Activated naive CD4-positive, alpha-beta T cell treated with anti-CD3 and anti-CD28 coated beads, Interleukin-2, amount 50 U/mL, for 24 hours (primary cell): ENCODE data around the gene KIZ.

ENCODE experiments used
- H3K27ac Mint-ChIP-seq: one replicate; pipeline ENCODE4 v1.8.0; 2021; ENCODE audit warnings: mild to moderate bottlenecking, mixed read lengths
- H3K27me3 Mint-ChIP-seq: one replicate; pipeline ENCODE4 v1.8.0; 2021; ENCODE audit warnings: mixed read lengths
- H3K36me3 Mint-ChIP-seq: one replicate; pipeline ENCODE4 v1.8.0; 2021; ENCODE audit warnings: mixed read lengths
- H3K4me1 Mint-ChIP-seq: one replicate; pipeline ENCODE4 v1.8.0; 2021; ENCODE audit warnings: mixed read lengths
- H3K4me3 Mint-ChIP-seq: one replicate; pipeline ENCODE4 v1.8.0; 2021; ENCODE audit warnings: mild to moderate bottlenecking, mixed read lengths
- H3K9me3 Mint-ChIP-seq: one replicate; pipeline ENCODE4 v1.8.0; 2021; ENCODE audit warnings: mixed read lengths

Gene KIZ, protein sequence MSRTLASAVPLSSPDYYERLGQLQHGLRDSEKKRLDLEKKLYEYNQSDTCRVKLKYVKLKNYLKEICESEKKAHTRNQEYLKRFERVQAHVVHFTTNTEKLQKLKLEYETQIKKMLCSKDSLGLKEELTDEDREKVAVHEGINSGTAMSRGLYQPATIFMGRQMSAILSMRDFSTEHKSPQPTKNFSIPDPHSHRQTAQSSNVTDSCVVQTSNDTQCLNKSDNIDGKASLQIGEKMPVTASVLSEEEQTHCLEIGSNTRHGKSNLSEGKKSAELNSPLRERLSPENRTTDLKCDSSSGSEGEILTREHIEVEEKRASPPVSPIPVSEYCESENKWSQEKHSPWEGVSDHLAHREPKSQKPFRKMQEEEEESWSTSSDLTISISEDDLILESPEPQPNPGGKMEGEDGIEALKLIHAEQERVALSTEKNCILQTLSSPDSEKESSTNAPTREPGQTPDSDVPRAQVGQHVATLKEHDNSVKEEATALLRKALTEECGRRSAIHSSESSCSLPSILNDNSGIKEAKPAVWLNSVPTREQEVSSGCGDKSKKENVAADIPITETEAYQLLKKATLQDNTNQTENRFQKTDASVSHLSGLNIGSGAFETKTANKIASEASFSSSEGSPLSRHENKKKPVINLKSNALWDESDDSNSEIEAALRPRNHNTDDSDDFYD

DNA sequence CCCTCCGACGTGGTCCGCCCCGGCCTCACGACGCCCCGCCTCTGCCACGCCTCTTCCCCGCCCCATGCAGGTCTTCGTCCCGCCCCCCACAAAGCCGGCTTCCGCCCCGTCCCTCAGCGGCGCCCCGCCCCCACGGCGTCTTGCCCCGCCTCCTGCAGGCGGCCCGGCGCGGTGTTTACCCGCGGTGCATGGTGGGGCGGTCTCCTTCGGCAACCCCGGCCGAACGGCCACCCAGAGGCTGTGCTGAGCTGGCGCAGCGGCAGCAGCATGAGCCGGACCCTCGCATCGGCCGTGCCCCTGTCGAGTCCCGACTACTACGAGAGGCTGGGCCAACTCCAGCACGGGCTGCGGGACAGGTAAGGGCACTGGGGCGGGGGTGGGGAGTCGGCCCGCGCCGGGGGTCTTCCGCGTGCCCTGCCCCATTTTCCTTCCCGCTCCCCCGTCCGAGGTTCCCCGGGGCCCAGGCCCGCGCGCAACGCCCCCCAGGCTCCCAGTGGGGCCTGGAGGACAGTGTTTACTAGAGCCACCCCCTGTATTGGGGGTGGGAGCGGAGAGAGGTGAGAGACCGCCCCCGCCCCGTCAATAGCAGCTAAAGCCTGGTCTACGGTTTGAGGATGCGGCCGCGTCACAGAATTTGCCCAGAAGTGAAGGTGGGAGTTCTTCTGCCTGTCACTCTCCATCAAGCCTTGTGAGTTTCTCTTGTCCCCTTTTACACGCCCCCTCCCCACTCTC is at the start of gene KIZ:
Gene KIZ (plus strand): TSS at position 234 of the 732 bp plus-strand sequence. CDS start 34 bp downstream, at position 268.
- H3K27ac Mint-ChIP-seq: peak within 1 kb of the TSS; percentile 89
- H3K27me3 Mint-ChIP-seq: no peaks in the 10 kb centered on the region
- H3K9me3 Mint-ChIP-seq: no peaks in the 10 kb centered on the region
- H3K4me1 Mint-ChIP-seq: peaks cover 16% of the 10 kb centered on the region
- peak within 1 kb of the TSS; percentile 92 for H3K4me3 Mint-ChIP-seq
- peaks cover 6% of the 10 kb centered on the region for H3K36me3 Mint-ChIP-seq

DNA sequence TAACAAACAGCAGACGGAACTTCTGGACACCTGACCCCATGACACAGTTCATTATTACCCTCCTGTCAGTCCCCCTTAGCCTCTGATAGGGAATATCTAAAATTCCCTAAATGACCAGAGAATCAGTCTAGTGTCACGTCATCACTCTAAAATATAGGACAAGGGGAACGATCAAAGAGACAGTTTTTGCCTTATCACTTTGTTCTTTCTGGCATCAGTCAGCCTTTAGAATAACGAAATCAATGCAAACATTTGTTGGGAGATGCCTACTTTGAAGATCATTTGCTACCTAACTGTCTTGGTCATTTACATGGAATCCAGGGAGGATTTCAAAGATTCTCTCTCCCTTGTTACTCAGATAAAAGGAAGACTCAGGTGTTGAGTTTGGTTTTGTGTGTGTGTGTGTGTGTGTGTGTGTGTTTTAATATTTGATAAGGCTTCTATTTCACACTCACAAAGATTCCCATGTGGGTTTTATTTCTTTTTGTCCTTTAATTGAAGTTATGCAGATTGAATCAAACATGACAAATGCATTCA is 48.0 kb upstream of the KIZ start:
- Mint-ChIP-seq H3K9me3 (no peaks in the 10 kb centered on the region), H3K36me3 (no peaks in the 10 kb centered on the region), H3K27ac (no peak overlapping the region), H3K4me1 (no peaks in the 10 kb centered on the region), H3K27me3 (peaks cover 21% of the 10 kb centered on the region), H3K4me3 (no peak overlapping the region)

DNA sequence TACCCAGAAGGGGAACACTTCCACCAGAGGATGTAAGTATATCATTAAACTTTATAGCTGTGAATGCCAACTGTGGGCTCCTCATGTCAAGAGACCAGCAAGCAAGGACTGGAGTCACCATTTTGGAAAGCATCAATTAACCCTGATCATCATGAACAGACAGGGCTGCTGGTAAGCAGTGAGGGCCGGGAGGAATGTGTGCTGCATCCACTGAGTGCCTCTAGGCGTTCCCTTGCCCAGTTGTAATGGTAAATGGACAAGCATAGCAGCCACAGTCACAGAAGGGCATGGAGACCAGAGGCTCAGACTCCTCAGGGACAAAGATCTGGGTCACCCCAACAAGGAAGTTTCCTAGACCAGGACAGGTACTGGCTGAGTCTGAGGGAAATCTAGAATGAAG is 43.3 kb upstream of the KIZ start:
- peaks cover 33% of the 10 kb centered on the region for H3K27me3 Mint-ChIP-seq
- H3K27ac Mint-ChIP-seq: no peak overlapping the region
- H3K4me3 Mint-ChIP-seq: no peak overlapping the region
- H3K36me3 Mint-ChIP-seq: no peaks in the 10 kb centered on the region
- H3K4me1 Mint-ChIP-seq: no peaks in the 10 kb centered on the region
- H3K9me3 Mint-ChIP-seq: no peaks in the 10 kb centered on the region

DNA sequence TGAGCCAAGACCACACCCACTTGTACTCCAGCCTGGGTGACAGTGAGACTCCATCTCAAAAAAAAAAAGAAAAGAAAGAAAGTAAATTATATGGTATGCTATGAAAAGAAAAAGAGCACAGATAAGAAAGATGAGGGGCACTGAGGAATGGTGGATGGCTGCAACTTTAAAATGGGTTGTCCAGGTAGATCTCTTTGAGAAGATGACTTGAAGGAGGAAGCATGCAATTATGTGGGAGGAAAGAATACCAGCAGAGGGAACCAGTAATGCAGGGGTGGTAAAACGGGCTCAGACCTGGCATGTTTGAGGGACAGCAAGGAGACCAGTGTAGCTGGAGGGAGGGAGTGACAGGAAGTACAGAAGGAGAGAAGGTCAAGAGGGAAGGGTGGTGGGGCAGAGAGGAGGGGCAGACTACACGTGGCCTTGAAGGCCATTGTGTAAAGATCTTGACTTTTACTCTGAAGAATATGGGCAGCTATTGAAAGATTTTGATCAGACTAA is 42.0 kb upstream of the KIZ start:
- Mint-ChIP-seq H3K9me3 (no peaks in the 10 kb centered on the region), H3K4me1 (no peaks in the 10 kb centered on the region), H3K27me3 (peaks cover 40% of the 10 kb centered on the region), H3K36me3 (no peaks in the 10 kb centered on the region), H3K4me3 (no peak overlapping the region), H3K27ac (no peak overlapping the region)

DNA sequence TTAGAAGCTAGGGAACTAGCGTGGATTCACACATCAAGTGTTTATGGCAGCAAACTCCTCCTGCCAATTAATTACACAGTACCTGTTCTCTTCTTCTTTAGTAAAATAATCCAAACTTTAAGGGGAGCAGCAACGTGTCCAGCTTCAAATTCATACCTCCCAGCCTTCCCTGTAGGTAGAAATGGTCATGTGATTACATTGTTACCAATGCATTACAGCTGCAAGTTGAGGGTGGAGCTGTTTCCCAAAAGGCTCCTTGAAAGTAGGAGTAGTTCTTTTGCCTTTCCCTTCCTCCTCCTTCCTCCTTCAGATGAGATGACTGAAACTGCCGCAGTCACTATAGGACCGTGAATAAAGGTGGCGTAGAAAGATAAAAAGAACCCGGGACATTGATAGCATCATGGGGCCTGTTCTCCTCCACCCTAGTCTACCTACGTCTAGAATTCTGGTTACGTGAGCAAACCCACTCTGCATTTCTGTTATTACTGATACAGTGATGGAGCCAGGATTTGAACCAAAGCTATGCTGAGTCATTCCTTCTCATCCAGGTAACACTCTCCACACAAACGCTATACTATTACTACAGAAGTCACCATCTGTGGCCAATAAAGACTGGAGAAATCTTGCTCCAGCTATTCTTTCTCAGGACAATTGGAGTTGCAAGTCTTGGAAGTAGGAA is 37.9 kb upstream of the KIZ start:
- H3K36me3 Mint-ChIP-seq: no peaks in the 10 kb centered on the region
- H3K9me3 Mint-ChIP-seq: no peaks in the 10 kb centered on the region
- no peak overlapping the region for H3K4me3 Mint-ChIP-seq
- peaks cover 50% of the 10 kb centered on the region for H3K27me3 Mint-ChIP-seq
- no peaks in the 10 kb centered on the region for H3K4me1 Mint-ChIP-seq
- H3K27ac Mint-ChIP-seq: no peak overlapping the region

DNA sequence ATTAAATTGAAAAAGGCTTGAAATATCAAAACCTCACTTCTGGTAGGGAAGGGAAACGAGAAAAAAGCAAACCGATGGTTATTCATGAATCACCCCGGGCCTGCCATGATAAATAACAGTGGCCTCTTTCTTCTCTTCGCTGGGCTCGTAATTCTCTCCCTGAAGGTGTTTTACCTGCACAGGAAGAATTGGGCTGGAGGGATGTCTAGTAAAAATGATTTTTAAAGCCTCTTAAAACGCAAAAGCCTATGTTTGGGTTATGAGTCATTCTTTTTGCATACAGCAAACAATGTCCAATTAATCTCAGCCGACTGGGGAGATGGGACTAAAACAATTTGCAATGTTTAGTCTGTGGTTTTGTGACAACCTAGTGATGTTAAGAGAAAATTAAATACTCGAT is 36.5 kb upstream of the KIZ start:
- Mint-ChIP-seq H3K9me3 (no peaks in the 10 kb centered on the region), H3K4me3 (no peak overlapping the region), H3K36me3 (no peaks in the 10 kb centered on the region), H3K4me1 (no peaks in the 10 kb centered on the region), H3K27me3 (peaks cover 54% of the 10 kb centered on the region), H3K27ac (no peak overlapping the region)

DNA sequence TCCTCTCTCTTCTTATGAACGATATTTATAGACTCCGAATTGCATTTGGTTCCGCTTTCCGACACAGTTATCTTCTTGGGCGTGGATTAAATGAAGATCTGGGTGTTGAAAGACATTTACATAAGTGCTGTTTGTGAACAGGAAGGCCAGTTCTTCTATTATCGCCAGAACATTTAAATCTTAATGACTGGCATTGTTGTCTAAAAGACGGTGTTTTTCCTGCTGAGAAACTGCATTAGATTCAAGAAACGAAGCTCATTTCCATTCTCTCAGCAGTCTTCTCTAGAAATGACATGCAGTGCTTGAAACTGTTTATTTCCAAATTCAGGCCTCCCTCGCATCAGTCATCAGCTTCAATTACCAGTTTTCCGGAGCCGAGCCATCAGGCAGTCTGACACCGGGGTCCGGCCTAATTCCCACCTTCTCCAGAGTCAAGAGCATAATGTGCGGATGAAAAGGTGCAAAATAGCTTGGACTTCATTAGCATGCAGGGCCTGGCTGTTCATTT is 35.7 kb upstream of the KIZ start:
- Mint-ChIP-seq H3K27me3 (peaks cover 52% of the 10 kb centered on the region), H3K4me1 (no peaks in the 10 kb centered on the region), H3K27ac (no peak overlapping the region), H3K4me3 (no peak overlapping the region), H3K9me3 (no peaks in the 10 kb centered on the region), H3K36me3 (no peaks in the 10 kb centered on the region)

DNA sequence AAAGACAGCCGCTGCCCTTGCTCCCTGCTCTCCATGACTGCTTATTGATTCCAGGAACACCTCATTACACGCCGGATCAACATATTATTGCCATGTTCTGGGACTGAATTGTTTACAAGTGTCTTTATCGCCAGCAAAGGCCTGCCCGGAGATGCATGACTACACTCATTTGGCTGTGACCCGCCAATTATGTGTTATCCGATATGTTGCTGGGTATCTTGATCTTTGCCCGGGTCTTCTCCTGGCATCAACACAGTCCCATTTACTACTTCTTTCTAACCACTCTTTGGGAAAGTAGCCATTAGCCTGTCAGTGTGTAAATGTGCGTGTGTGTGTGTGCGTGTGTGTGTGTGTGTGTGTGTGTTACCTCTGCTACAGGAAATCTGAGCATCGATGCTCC is 35.2 kb upstream of the KIZ start:
- Mint-ChIP-seq H3K4me1 (no peaks in the 10 kb centered on the region), H3K27ac (no peak overlapping the region), H3K9me3 (no peaks in the 10 kb centered on the region), H3K27me3 (peaks cover 52% of the 10 kb centered on the region), H3K36me3 (no peaks in the 10 kb centered on the region), H3K4me3 (no peak overlapping the region)

DNA sequence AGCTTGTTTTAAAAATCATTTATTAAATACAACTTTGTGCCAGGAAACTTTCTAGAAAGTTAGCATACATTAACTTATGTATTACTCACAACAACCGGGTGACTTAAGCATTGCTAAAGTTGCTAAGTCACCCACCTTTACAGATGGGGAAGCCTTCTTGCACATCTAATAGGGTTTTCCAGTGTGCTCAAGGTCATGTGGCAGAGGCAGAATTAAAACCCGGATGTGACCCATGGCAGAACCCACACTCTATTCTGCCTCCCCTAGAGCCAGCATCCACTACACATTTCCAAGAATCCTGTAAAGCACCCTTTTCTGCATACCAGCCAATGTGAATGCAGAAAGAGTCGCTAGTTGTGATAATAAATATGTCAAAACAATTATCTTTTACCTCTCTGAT is 33.1 kb upstream of the KIZ start:
- no peaks in the 10 kb centered on the region for H3K36me3 Mint-ChIP-seq
- H3K9me3 Mint-ChIP-seq: no peaks in the 10 kb centered on the region
- H3K27me3 Mint-ChIP-seq: peaks cover 62% of the 10 kb centered on the region
- H3K4me1 Mint-ChIP-seq: no peaks in the 10 kb centered on the region
- H3K4me3 Mint-ChIP-seq: no peak overlapping the region
- H3K27ac Mint-ChIP-seq: no peak overlapping the region

DNA sequence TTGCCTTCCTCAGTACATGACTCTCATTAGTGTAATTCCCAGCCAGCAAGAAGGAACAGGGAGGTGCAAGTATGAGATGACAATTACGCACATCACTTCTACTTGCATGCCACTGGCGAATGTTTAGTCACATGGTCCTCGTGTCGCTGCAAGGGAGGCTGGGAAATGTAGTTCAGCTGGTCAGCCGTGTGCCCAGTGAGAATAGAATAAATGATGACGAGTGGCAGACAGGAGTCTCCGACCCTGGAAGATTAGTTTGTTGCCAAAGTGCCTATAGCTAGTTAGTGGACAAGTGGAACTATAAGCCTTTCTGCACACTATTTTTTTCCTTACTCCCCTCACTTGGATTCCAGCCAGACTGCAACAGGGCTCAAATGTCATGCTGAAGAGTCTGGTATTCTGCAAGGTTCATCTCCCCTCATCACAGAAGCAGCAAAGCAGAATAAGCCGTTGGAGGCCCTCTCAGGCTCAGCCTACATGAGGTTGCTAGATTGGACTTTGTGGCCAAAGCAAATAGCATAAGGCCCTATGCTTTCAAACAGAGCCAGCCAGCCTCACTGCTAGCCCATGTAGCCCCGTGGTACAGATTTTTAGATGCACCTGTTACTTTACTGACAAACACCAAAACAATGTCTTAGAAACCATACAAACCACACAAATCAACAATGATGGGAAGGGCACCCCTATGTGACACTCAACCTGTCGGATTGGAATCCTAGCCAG is 29.4 kb upstream of the KIZ start:
- Mint-ChIP-seq H3K4me1 (peaks cover 6% of the 10 kb centered on the region), H3K9me3 (no peaks in the 10 kb centered on the region), H3K27ac (no peak overlapping the region), H3K36me3 (peaks cover 1% of the 10 kb centered on the region), H3K27me3 (peaks cover 62% of the 10 kb centered on the region), H3K4me3 (no peak overlapping the region)

DNA sequence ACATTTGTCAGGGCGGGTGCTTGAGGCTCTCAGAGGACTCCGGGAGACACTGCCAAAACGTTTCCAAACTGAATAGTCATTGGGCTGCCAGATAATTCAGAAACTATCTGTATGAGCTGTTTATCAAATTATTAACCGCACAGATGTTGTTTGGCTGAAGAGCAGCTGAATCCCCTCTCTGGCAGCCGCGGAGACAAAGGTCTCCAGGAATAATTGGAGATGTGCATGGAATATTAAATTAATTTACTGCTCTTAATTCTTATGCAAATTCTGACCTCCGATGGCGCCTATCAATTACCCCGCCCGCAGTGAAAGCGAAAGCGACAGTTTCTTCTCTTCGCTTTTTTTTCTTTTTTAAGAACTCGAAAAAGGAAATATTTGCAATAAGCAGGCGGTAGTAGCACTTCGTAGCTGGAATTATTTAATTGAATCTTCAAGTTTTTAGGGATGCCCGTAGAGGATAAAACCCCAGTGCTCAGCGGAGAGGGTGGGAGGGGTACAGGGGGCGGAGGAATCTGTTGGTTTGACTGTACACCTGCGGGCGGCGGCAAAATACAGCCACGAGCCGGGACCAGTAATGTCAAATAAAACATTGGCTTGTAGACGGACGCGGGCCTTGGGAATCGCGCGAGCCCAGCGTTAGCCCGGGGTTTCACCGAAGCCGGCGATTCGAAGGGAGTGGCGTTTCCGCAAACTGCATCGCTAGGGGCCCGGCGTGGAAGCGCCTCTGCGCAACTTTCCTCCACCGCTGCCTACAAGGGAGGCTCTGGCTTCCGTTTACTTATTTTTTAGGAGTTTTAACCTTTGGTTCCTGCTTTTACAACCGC is 25.9 kb upstream of the KIZ start:
- Mint-ChIP-seq H3K27me3 (peaks cover 72% of the 10 kb centered on the region), H3K27ac (no peak overlapping the region), H3K4me3 (peak overlapping the region; percentile 87), H3K4me1 (peaks cover 29% of the 10 kb centered on the region), H3K36me3 (peaks cover 1% of the 10 kb centered on the region), H3K9me3 (no peaks in the 10 kb centered on the region)

DNA sequence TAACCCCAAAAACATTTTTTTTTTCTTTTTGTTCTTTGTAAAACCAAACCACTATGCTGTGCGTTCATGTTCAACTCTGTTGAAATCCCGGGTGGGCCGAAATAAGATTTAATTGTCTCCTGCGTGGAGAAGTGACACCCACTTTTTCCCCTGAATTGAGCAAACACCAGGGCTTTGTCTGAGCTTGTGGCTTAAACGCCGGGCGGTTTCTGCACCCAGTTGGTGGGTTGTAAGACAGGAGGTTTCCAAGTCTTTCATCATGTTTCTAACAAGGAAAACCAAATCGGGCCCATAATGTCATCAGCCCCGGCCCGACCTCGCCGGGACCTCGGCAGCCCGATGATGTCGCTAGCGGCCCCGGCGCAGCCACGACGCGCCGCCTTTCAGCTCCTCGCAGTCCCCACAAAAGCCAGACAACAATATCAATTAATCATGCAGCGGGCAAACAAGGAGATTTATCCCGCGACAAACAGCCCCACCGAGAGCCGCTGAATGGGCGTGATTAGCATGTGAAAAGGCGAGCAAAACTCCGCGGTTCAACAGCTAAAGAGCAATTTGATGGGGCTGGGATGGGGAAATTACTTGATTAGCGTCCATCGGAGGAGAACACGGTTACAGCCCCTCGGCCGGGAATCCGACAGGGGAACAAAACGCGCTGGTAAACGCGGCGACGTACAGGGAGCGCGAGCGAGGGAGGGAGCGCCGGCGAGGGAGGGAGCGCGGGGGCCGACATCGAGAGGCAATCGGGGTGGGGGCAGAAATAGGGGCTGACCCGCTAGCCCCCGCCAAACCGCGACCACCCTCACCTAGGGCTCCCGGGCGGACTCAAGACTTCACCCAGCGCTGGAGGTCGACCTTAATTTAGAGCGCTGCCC is 25.1 kb upstream of the KIZ start:
- H3K27me3 Mint-ChIP-seq: peaks cover 68% of the 10 kb centered on the region
- peaks cover 29% of the 10 kb centered on the region for H3K4me1 Mint-ChIP-seq
- peaks cover 1% of the 10 kb centered on the region for H3K36me3 Mint-ChIP-seq
- peak overlapping the region; percentile 87 for H3K4me3 Mint-ChIP-seq
- peak overlapping the region; percentile 84 for H3K27ac Mint-ChIP-seq
- H3K9me3 Mint-ChIP-seq: no peaks in the 10 kb centered on the region

DNA sequence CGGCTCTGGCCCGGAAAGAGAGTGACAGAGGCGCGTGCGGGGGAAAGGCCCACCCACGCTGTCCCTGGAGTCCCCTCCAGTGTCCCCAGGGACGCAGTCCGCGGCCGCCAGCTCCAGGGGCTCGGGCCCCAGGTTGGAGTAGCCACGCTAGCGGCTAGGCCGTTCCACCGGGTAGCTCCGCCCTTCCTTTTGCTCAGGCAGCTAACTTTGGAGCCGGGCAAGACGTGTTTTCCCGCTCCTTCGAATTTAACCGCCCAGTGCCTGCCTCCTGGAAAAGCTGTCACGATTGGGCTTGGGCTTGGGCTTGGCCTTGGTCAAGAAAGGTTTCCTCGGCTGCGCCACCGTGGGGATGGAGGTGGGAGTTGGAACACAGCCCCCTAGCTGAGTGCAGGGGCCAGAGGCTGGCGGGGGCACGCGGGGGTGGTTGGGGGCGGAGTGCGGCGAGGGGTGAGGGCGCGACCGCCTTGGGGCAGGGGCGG is 24.4 kb upstream of the KIZ start:
- Mint-ChIP-seq H3K27ac (no peak overlapping the region), H3K4me3 (peak overlapping the region; percentile 87), H3K27me3 (peaks cover 68% of the 10 kb centered on the region), H3K36me3 (peaks cover 1% of the 10 kb centered on the region), H3K4me1 (peaks cover 33% of the 10 kb centered on the region), H3K9me3 (no peaks in the 10 kb centered on the region)
